ENCODE measurements around the gene PDZD7.

Gene PDZD7

GRCh38 chr10:101066896-101067355, 36.0 kb upstream of the PDZD7 start:
- peak overlapping the region; percentile 77 for H3K9ac ChIP-seq (ENCODE audit: low read length)
- H3K4me1 ChIP-seq (ENCODE audit: control insufficient read depth, insufficient read depth, low read length) = peaks cover 42% of the 10 kb centered on the region
- no peaks in the 10 kb centered on the region for H3K36me3 ChIP-seq (ENCODE audit: control insufficient read depth, insufficient read depth, low read length, severe bottlenecking)
- H3K4me3 ChIP-seq (ENCODE audit: low read length) = peak overlapping the region; percentile 76
- peaks cover 7% of the 10 kb centered on the region for H3K27me3 ChIP-seq (replicated peaks; ENCODE audit: control insufficient read depth, insufficient read depth, low read length)
- no peak for DNase-seq (ENCODE audit: low read depth)
- H3K9me3 ChIP-seq (ENCODE audit: control insufficient read depth, low read length) = no peaks in the 10 kb centered on the region

DNA sequence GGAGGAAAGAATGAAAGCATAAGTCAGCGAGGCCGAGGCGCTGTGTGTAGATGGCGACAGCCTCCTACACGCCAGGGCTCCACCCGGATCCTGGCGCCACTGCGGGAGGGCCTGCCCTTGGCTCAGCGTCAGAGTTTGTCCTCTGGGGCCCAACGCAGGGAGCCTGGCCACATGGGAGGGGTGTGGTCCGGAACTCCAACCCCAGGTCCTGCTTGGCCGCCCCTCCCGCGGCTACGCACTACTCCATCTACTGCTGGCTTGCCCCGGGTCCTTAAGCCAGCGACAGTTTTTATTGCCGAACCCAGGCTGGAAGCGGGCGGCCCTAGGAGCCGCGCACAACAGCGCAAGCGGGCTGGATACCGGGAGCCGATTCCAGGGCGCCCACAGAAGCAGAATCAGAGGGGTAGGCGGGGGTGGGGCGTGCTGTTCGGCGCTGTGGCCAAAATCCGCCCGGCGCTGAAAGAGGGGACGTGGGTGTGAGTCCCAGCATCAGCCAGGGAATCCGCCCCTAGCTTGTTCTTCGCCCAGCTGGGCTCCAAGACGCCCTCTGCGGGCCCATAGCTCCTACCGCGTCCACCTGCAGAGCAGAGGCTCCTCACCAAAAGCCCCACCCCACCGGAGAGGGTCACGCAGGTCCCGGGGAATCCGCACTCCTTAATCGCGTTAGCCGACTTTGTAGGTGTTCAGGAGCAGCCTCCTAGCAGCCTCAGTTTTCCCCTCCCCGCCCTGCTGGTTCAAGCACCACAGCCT, 35.4 kb upstream of the PDZD7 start:
- Histone ChIP-seq H3K27me3 (replicated peaks; ENCODE audit: control insufficient read depth, insufficient read depth, low read length) (peaks cover under 1% of the 10 kb centered on the region), H3K4me1 (ENCODE audit: control insufficient read depth, insufficient read depth, low read length) (peaks cover 48% of the 10 kb centered on the region), H3K4me3 (ENCODE audit: low read length) (peak overlapping the region; percentile 74), H3K9ac (ENCODE audit: low read length) (peak overlapping the region; percentile 76), H3K9me3 (ENCODE audit: control insufficient read depth, low read length) (no peaks in the 10 kb centered on the region), H3K36me3 (ENCODE audit: control insufficient read depth, insufficient read depth, low read length, severe bottlenecking) (no peaks in the 10 kb centered on the region)
- peak; percentile 84 for DNase-seq (ENCODE audit: low read depth)

DNA sequence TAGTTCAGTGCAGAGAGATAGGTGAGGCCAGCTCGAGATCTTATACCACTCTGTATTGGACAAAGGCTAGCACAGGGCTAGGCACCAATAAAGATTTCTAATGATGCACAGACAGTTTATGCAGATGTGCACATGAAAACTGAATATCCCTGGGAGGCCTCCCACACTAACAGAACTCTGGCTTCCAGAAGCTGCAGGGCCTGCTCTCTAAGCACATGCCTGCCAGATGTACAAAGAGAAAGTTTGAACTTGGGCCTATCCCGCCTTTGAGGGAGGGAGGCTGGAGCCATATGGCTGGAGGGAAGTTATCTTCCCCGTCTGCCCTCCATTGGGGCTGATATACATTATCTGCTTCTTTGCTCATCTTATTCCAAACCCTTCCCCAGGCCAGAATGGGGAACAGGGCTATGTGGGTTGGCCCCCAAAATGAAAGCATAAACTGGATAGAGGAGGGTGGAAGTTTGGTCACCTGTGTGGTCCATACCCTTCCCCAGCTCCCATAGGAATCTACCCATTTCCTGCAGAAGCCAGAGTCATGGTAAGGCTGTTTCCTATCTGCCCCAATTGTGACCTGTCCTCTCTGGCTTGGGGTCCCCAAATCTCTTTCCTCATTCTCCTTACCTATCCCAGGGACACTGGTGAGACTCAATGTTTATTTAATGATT, 34.7 kb upstream of the PDZD7 start:
- Histone ChIP-seq H3K9me3 (ENCODE audit: control insufficient read depth, low read length) (no peaks in the 10 kb centered on the region), H3K36me3 (ENCODE audit: control insufficient read depth, insufficient read depth, low read length, severe bottlenecking) (no peaks in the 10 kb centered on the region), H3K4me3 (ENCODE audit: low read length) (peak overlapping the region; percentile 74), H3K4me1 (ENCODE audit: control insufficient read depth, insufficient read depth, low read length) (peaks cover 50% of the 10 kb centered on the region), H3K9ac (ENCODE audit: low read length) (peak overlapping the region; percentile 76), H3K27me3 (replicated peaks; ENCODE audit: control insufficient read depth, insufficient read depth, low read length) (no peaks in the 10 kb centered on the region)
- DNase-seq (ENCODE audit: low read depth) = peak; percentile 60

DNA sequence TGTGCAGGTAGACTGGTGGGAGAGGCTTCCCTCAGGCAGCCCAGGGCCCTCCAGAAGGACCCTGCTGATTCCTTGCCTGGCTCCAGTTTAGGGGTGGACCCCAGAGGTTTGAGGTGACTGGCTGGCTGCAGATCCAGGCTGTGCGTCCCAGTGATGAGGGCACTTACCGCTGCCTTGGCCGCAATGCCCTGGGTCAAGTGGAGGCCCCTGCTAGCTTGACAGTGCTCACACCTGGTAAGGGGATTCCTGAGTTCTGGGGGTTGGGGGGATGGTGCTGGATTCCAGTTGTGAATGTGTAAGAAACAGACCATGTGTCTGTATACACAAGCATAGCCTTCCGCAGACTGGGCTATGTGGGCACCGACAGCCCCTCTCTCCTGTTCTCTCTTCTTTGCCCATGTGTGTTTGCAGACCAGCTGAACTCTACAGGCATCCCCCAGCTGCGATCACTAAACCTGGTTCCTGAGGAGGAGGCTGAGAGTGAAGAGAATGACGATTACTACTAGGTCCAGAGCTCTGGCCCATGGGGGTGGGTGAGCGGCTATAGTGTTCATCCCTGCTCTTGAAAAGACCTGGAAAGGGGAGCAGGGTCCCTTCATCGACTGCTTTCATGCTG, 33.6 kb upstream of the PDZD7 start:
- Histone ChIP-seq H3K36me3 (ENCODE audit: control insufficient read depth, insufficient read depth, low read length, severe bottlenecking) (no peaks in the 10 kb centered on the region), H3K4me3 (ENCODE audit: low read length) (no peak overlapping the region), H3K4me1 (ENCODE audit: control insufficient read depth, insufficient read depth, low read length) (peaks cover 58% of the 10 kb centered on the region), H3K27me3 (replicated peaks; ENCODE audit: control insufficient read depth, insufficient read depth, low read length) (no peaks in the 10 kb centered on the region), H3K9me3 (ENCODE audit: control insufficient read depth, low read length) (no peaks in the 10 kb centered on the region), H3K9ac (ENCODE audit: low read length) (no peak overlapping the region)
- DNase-seq (ENCODE audit: low read depth) = no peak

DNA sequence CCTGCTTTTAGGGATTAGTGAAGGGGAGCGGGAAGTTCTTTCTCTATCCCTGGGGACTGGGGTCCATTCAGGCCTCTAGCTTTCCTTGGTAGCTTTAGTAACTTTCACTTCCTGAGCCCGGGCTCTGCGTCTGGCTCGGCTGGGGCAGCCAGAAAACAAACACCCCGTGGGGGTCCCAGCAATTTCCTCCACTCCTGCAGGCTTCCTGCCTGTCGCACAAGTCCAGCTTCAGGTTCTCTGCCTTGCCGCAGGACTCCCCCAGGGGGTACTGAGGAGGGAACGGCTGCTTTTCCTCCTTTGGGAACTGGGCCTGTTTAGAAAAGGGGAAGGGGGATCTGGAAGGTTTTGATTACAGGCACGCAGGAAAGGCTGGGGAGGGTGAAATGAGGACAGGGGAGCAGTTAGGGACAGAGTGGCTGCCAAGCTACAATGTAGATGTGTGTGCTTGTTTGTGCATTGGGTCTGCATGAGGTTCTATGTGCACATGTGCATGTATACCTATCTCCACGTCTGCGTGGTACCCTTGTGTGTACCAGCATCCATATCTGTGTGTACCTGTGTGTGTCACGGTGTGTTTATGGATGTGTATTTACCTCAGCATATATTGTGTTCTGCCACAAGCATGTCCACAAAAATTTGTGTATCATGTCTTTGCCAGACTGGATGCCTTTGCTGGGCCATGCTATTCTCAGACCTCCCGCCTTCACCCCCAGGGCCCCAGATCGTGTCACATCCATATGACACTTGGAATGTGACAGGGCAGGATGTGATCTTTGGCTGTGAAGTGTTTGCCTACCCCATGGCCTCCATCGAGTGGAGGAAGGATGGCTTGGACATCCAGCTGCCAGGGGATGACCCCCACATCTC, 32.9 kb upstream of the PDZD7 start:
- no peaks in the 10 kb centered on the region for H3K9me3 ChIP-seq (ENCODE audit: control insufficient read depth, low read length)
- DNase-seq (ENCODE audit: low read depth) = no peak
- H3K4me1 ChIP-seq (ENCODE audit: control insufficient read depth, insufficient read depth, low read length) = peaks cover 58% of the 10 kb centered on the region
- H3K27me3 ChIP-seq (replicated peaks; ENCODE audit: control insufficient read depth, insufficient read depth, low read length) = no peaks in the 10 kb centered on the region
- peak overlapping the region; percentile 94 for H3K4me3 ChIP-seq (ENCODE audit: low read length)
- no peaks in the 10 kb centered on the region for H3K36me3 ChIP-seq (ENCODE audit: control insufficient read depth, insufficient read depth, low read length, severe bottlenecking)
- peak overlapping the region; percentile 96 for H3K9ac ChIP-seq (ENCODE audit: low read length)

DNA sequence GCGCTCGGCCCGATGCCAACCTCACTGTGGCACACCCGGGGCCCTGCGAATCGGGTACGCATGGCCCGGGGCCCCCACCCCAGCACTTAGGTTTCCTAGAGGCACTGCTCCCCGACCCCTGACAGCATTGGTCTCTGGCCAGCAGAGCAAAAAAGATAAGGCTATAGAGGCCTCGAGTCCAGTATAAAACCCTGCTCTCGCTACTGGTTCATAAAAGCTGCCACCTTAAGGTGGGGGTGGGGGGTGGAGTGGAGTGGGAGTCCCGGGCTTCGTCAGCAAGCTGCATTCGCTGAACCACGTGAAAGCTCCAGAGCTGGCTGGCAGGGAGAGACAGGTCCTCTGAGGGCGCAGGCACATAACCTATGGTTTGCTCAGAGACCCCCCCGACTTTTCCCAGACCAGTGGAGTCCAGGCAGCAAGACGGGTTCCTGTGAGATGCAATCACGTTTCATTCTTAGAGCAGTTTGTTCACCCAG, 32.2 kb upstream of the PDZD7 start:
- Histone ChIP-seq H3K27me3 (replicated peaks; ENCODE audit: control insufficient read depth, insufficient read depth, low read length) (no peaks in the 10 kb centered on the region), H3K9ac (ENCODE audit: low read length) (peak overlapping the region; percentile 96), H3K4me3 (ENCODE audit: low read length) (peak overlapping the region; percentile 94), H3K36me3 (ENCODE audit: control insufficient read depth, insufficient read depth, low read length, severe bottlenecking) (no peaks in the 10 kb centered on the region), H3K4me1 (ENCODE audit: control insufficient read depth, insufficient read depth, low read length) (peaks cover 58% of the 10 kb centered on the region), H3K9me3 (ENCODE audit: control insufficient read depth, low read length) (no peaks in the 10 kb centered on the region)
- no peak for DNase-seq (ENCODE audit: low read depth)

DNA sequence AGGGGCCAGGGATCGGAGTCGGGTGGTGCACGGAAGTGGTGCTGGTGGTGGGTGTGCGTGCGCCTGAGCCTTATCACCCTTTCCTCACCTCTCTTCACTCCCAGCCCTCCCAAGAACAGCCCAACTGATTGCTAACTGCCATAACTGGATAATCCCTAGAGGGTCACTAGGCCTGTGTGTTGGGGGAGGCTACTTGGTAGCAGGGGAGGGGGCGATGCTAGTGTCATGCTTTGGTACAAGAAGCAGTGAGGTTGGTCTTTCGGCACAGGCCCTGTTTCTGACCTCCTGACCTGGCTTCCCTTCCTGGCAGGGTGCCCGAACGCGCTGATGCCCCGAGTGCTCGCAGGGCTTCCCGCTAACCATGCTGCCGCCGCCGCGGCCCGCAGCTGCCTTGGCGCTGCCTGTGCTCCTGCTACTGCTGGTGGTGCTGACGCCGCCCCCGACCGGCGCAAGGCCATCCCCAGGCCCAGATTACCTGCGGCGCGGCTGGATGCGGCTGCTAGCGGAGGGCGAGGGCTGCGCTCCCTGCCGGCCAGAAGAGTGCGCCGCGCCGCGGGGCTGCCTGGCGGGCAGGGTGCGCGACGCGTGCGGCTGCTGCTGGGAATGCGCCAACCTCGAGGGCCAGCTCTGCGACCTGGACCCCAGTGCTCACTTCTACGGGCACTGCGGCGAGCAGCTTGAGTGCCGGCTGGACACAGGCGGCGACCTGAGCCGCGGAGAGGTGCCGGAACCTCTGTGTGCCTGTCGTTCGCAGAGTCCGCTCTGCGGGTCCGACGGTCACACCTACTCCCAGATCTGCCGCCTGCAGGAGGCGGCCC, 31.5 kb upstream of the PDZD7 start:
- H3K36me3 ChIP-seq (ENCODE audit: control insufficient read depth, insufficient read depth, low read length, severe bottlenecking) = no peaks in the 10 kb centered on the region
- peaks cover 55% of the 10 kb centered on the region for H3K4me1 ChIP-seq (ENCODE audit: control insufficient read depth, insufficient read depth, low read length)
- peak; percentile 54 for DNase-seq (ENCODE audit: low read depth)
- H3K27me3 ChIP-seq (replicated peaks; ENCODE audit: control insufficient read depth, insufficient read depth, low read length) = no peaks in the 10 kb centered on the region
- peak overlapping the region; percentile 94 for H3K4me3 ChIP-seq (ENCODE audit: low read length)
- peak overlapping the region; percentile 96 for H3K9ac ChIP-seq (ENCODE audit: low read length)
- H3K9me3 ChIP-seq (ENCODE audit: control insufficient read depth, low read length) = no peaks in the 10 kb centered on the region

- H3K9ac ChIP-seq (ENCODE audit: low read length) = peak within 1 kb of the TSS; percentile 96
- H3K4me3 ChIP-seq (ENCODE audit: low read length) = peak within 1 kb of the TSS; percentile 94
- H3K9me3 ChIP-seq (ENCODE audit: control insufficient read depth, low read length) = no peaks in the 10 kb centered on the region
- peaks cover 52% of the 10 kb centered on the region for H3K4me1 ChIP-seq (ENCODE audit: control insufficient read depth, insufficient read depth, low read length)
- peak; percentile 81 for DNase-seq (ENCODE audit: low read depth)
- H3K36me3 ChIP-seq (ENCODE audit: control insufficient read depth, insufficient read depth, low read length, severe bottlenecking) = no peaks in the 10 kb centered on the region
- H3K27me3 ChIP-seq (replicated peaks; ENCODE audit: control insufficient read depth, insufficient read depth, low read length) = no peaks in the 10 kb centered on the region
Measured at GRCh38 chr10:101061624-101062231, 30.8 kb upstream of the PDZD7 start, which contains the start of gene KAZALD1. Gene KAZALD1, plus strand, starts transcription at chr10:101061989. Its CDS starts 604 bp downstream, at chr10:101062593.

GRCh38 chr10:101060951-101061623, 30.2 kb upstream of the PDZD7 start:
- H3K4me3 ChIP-seq (ENCODE audit: low read length) = peak overlapping the region; percentile 94
- H3K27me3 ChIP-seq (replicated peaks; ENCODE audit: control insufficient read depth, insufficient read depth, low read length) = no peaks in the 10 kb centered on the region
- H3K9ac ChIP-seq (ENCODE audit: low read length) = peak overlapping the region; percentile 96
- no peaks in the 10 kb centered on the region for H3K9me3 ChIP-seq (ENCODE audit: control insufficient read depth, low read length)
- DNase-seq (ENCODE audit: low read depth) = peak; percentile 98
- no peaks in the 10 kb centered on the region for H3K36me3 ChIP-seq (ENCODE audit: control insufficient read depth, insufficient read depth, low read length, severe bottlenecking)
- H3K4me1 ChIP-seq (ENCODE audit: control insufficient read depth, insufficient read depth, low read length) = peaks cover 45% of the 10 kb centered on the region

Measured in adipocyte (in vitro differentiated cells).